Activated T-cell treated with anti-CD3 and anti-CD28 coated beads for 4 hours (primary cell): ENCODE data around the gene ARMCX2.
"Not testable (repeated sequence)": the region's sequence is repeated elsewhere in the genome, so short reads cannot be mapped to it uniquely, and the experiment has no call there.

Experiments
- DNase-seq: peaks from one replicate; pipeline ENCODE4 v3.0.0-alpha.2; 2020

The ARMCX2 gene

DNA sequence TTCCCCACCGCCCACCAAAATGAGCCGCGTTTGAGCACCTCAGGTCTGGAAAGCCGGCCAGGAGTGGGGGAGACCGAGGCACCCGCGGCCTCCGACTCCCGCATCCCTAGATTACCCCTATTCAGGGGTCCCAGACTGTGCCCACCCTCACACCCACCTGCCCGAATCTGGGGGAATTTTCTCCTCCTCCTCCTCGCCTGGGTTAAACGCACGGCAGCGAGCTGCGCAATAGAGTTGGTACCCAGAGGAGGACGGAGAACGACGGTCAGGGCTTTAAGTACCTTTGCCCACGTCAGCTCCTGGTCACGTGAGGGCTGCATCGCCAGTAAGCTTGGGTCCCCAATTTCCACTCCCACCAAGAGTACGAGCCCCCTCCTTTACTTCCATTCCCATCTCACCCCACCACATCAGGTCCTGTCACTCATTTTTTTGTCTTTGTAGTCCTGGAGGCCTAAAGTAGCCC is at the start of gene ARMCX2:
Gene ARMCX2 (minus strand): TSS at position 250 of the 463 bp plus-strand sequence. CDS start 2,262 bp downstream, outside the sequence.
- no peak for DNase-seq

DNA sequence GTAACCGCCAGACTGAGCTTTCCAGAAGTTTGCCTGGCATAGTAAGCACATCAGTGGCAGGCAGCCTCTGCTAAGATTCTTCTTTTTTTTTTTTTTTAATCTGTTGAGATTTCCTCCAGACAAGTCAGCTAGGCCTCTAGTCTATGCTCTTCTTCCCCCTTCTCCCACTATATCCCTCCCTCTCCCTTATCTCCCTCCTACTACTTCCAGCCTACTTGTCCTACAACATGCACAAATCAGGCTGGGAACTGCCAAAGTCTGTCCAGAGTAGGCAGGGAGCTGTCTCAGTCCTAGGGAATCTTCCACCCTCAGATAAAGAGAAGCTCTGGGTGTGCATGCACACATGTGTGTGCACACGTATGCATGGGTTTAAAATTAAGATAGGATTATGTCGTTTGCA is 49.7 kb upstream of the ARMCX2 start:
- DNase-seq = no peak

DNA sequence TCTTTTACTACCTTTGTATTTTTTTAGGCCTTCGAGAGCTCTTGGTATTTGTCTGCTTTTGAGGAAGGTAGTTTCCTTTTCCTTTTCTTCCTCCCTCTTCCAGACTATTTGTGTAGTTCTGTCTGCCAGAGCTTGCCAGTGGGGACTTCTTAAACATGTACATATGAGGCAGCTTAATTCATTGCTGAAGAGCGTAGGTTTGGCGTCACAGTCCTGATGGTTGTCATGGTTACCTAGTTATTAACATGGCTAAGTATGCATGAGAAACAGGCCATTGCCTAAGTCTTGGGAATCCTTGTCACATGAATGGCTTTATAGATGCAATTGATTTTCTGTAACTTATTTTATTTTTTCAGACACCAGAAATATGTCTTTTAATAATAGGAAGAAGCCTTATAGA is 48.5 kb upstream of the ARMCX2 start:
- DNase-seq = no peak

DNA sequence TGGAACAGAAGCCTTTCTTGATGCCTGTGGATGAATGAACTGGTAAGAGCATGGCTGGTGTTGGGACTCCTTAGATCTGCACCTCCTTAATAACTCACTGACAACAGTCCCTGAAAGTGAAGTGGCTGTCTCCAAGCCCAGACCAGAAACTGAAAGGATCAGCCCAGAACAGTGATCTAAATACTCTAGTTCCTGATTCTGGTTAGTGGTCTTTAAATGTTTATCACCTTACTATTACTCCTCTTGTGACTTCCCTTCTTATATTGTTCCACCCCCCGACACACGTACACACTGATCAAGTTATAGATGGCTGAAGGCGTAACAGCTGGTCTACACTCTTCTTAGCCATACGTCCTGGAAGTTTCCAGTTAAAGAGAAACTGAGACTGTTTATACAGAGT is 33.8 kb upstream of the ARMCX2 start:
- no peak for DNase-seq

DNA sequence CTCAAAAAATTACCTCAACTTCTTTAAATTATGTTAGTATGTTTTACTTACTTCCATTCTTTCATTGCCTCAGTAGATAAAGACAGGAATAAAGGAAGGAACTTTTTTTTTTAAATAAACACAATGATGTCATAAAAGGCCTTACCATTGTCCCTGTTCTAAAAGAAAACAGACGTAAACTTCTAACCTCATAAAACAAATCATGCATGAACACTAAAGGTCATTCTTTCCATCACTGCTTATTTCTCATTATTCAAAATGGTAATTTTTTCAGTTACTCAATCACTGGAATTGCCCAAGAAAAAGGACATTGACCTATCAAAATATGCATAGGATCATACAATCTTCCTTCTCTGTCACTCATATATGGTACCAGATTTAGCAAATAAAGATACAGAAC is 32.2 kb upstream of the ARMCX2 start:
- DNase-seq = no peak

DNA sequence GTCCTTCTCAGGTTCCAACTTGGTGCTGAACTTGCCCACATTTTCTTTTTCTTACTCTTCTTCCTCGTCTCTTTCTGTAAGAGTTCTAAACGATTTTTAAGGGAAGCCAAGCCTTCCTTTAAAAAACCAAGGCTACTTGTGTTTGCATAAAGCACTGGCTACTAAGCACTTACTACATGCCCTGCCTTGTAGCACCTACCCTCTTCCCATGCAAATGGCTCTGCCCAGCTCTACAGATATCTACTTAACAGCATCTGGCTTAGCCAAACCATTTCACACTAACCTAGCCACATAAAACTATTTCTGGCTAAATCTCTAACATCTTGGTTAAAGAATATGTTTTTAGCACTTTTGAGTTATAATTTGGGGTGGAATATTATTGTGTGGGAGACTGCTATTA is 26.9 kb upstream of the ARMCX2 start:
- DNase-seq = no peak

DNA sequence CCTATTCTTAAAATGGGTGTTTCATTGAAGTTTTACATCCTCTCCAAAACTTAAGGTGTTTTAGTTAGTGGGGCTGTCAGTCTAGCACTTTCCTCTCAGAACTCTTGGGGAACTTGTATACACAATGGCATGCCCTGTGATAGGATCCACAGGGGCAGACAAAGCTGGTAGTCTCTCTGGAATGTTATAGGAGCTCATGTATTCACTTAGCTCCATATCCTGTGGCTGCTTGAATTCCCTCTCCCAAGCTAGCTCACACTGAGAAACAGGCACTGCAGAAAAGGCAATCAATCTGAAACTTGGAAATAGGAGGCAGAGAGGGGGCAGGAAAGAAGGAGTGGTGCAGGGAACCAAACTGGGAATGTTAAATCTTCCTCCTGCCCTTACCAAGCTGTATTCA is 26.3 kb upstream of the ARMCX2 start:
- no peak for DNase-seq

DNA sequence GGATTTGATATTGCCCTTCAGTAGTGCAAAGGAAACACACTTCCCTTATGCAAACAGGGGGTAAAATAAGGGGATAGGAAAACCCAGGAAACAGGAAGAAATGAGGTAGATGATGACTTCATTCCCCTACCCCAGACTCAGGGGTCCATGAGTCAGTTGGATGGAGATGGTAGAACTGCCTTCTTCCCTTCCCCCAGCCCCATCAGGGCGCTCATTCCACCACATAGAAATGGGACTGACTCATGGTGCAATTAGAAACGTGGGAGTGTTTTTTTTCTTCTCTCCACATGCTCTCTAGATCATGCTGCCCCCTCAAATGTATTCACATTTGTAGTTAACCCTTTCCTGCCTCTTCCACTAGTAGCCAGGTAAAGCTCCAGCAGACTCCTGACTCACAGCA is 23.1 kb upstream of the ARMCX2 start:
- no peak for DNase-seq

DNA sequence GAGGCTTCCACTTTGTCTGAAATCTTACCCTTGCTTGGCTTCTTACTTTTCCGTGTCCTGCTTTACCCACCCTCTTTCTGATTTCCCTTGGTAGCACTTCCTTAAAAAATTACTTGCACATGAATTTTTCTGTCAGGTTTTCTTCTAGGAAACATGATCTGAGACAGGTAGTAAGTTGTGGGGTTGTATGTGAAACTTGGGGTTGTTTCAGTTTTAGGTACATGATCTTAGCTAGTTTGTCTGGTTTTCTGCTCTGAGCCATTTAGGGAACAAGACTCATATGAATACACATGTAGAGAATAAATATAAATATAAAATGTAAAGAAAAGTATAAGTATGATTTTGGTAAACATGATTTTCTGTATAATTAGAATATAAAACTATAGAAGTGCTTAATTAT is 17.4 kb upstream of the ARMCX2 start:
- no peak for DNase-seq

DNA sequence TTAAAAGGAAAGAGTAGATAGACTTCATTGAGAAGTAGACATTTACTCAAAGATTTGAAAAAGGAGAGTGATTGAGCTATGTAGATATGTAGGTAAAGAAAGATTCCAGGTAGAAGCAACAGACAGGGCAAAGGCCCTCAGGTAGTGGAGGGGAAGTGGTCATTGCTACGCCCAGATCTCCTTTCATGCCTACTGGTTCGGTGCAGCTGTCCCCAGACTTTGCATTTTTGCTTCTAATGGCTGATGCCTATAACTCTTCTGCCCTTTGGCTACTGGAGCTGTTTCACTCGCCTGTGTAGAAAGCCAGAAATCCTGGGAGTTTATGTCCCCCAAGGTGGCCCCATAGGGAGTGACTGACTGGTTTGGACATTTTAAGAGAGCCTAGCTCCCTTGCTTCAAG is 16.9 kb upstream of the ARMCX2 start:
- DNase-seq = no peak

DNA sequence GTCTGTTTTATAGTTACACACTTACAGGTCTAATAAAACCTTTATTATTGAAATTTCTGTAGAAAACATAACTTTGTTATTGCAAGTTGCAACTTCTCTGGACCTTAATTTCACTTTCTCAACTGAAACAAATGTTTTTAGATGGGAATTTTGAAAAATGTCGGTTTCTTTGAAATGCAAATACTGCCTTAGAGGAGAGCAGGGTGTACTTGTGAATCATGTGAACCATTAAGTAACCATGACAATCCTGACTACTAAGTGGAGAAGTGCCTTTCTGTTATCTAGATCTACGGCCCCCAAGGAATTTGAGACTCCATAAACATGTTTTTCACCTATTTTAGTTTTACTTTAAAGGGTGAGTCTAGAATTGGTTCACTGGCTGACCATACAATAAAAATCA is 8.5 kb upstream of the ARMCX2 start:
- no peak for DNase-seq

DNA sequence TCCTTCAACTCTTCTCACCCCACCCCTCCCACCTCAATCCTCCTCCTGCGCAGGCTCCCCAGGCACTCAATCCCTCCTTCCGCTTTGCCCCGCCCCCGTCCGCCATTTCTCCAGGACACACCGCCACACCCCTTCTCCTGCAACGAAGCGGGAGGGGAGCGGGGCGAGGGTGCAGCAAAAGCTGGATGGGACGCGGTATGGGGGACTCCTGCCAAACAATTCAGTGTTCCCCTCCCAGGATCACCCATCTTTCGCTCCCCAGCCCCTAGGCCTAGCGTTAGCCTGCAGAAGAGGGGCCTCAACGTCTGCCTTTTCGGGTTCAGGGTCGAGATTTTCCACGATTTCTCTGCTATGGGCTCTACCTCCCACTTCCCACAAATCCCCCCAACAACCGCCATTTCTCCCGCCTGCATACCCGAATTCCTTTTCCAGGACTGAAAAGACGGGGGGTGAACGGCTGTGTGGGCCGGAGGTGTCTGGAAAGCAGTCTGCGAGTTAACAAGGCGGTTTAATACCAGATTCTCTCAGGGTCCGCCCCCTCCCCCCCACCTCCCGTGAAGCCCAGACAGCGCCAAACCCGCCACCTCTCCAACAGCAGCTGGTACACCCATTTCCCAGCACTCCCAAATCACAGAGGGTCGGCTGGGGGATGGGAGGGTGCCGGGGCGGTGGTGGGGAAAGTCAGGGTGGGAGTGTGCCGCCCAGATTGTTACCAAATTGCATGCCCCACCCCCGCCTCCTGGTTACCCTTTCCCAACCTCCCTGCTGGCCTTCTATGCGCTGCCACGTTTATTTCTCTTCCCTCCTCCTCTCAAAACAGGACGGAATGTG is 774 bp downstream of the ARMCX2 start:
- DNase-seq = peak; percentile 30

DNA sequence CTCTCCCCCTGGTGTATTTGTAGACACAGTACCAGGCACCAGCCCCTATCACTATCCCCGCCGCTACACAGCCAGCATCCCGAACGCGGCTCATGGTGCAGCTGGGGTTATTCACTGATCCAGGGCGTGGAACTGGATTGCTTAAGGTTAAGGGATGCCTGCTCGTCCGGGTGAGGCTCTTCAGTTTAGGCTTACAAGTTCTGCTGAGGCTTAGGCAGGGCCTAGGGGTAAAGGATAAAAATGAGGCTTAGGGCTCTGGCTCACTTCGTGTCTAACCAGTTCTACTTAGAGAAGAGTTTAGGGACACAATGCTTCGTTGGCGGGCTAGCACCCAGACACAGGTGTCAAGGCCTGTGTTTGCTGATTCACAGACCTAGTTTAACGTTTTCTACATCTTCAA is 2.2 kb downstream of the ARMCX2 start:
- no peak for DNase-seq

DNA sequence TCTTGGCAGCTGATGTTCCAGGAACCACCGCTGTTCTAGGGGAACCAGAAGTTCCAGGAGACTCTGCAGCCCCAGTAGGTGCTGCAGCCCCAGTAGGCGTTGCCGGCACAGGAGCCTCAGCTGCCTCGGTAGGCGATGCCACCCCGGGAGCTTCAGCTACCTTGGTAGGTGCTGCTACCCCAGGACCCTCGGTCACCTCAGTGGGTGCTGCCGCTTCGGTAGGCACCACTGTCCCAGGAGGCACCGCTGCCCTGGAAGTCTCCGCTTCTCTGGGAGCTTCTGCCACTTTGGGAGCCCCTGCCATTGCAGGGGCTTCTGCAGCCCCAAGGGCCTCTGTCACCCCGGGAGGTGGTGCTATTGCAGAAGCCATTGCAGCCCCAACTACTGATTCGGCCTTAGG is 2.8 kb downstream of the ARMCX2 start:
- DNase-seq = no peak

DNA sequence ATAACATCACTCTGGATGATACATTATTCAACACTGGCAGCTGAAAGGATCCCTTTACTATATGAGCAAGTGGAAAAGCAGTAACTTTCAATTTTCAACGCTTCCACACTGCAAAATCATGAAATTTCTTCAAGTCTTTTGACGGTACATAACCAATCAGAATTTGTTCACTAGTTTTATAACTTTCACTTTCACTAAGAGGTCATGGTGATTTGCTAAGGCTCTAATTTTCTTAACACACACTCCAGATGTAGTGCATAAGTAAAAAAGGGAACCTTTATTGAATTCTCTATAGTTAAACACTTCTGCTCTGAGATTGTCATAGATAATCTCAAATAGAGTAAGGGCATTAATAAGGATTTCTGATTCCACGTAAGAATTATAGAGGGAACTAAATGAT is 4.1 kb downstream of the ARMCX2 start:
- no peak for DNase-seq

DNA sequence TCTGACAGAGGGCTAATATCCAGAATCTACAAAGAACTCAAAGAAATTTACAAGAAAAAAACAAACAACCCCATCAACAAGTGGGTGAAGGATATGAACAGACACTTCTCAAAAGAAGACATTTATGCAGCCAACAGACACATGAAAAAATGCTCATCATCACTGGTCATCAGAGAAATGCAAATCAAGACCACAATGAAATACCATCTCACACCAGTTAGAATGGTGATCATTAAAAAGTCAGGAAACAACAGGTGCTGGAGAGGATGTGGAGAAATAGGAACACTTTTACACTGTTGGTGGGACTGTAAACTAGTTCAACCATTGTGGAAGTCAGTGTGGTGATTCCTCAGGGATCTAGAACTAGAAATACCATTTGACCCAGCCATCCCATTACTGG is 11.9 kb downstream of the ARMCX2 start:
- DNase-seq = not testable (repeated sequence)

DNA sequence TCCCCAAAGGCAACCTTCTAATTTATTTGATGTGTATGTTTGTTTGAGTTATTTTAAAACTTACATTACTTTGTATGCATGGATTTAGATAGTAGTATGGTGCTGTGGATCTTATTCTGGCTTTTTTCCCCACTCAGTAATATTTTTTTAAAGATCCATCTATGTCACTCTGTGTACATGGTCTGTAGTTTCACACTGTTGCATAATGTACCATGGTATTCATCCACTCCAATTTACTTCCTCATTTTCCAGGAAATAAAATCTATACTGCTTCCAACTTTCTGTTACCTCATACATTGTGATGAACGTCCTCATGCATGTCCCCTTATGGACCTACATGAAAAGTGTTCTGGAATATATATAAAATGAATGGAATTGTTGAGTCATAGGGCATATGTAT is 17.6 kb downstream of the ARMCX2 start:
- no peak for DNase-seq

DNA sequence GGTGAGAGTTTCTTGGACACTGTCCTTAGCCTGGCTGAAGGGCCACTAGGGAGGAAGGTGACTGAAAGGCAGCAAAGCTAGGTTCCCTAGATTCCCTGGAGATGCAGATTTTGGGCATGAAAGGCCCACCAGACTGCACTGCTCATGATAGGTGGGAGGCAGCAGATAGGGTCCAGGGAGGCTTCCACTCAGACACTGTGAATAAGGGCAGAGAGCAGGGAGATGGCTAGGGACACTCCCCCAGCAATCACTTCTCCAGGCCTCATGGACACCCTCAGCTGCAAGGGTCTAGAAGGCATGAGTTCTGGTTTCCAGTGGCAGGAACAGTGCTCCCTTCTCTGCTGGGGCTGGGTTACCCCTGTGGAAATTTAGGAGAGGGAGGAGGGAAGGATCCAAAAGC is 20.1 kb downstream of the ARMCX2 start:
- DNase-seq = no peak

DNA sequence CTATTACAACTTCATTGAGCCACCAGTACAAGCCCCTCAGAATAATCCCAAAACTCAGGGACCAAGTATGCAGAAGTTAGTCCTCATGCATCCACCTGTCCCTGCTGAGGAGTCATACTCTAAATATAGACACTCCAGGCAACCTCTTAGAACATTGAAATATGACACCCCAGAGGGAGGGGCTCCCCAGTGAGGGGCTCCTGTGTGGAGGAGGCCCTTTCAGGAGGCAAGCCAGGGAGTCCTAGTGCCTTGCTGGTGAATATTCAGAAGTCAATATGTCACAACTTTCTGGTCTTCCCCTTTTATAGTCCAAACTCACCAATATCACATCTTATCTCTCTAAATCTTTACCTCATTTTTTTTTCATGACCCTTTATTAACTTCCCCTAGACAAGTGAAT is 40.3 kb downstream of the ARMCX2 start:
- DNase-seq = no peak

DNA sequence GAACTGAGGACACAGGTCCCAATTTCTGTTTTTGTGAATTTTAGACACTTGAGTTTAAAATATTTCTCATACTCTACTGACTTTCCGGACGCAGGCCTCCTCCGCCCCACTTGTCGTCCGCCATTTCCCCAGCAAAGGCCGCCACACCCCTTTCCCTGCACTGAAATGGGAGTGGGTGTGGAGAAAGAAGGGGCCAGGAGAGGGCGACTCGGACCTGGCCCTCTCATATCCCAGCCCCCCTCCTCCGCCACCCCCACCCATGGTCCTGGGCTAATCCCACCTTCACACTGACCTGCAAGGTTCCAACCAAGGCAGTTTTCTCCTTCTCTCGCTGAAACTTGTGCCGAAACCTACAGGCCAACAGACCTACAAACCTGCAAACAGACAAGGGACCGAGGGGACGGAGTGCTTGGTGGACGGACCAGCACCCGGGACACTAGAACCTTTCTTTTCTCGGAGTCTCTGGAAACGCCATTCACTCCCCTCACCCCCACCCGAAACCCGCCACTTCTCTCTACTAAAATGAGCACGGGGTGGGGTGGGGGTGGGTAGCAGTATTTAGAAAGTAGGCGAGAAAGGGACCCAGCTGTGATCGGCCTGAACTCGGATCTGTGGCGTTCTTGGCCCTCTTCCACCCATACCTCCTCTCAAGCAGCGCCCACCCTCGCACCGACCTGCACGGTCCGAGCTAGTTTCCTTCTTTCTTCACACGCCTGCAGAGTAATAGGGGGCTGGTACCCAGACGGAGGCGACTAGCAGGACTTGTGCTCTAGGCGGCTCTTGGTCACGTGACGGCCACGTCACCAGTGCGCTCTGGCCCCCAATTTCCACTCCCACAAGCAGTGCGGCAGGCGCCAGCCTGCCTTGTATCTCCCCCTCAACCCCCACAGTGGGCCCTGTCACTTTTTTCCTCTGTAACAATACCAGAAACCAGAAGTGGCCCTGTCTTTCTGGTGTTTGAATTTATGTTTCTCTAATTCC is 42.1 kb downstream of the ARMCX2 start, which contains the start of gene ARMCX6:
Gene ARMCX6 (minus strand): TSS at position 790 of the 981 bp plus-strand sequence. CDS start 1,380 bp downstream, outside the sequence.
- DNase-seq = peak; percentile 59

DNA sequence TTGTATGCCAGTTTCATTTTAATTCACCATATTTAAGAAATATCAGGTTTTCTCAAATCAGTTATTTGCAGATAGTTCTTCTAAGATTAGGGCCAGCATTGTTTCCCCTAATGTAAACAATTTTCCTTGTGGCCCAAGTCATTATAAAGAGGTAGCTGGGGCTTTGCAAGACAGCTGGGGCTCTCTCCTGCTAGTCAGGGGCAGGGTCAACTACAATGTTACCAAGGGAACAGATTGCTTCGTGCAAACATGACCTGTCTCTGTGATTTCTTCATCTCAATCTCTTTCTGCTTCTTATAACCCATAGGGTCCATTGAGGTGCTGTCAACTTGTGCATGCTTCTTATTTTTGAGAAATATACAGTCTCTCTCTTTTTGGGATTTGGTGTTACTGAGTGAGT is 53.9 kb downstream of the ARMCX2 start:
- DNase-seq = no peak
